Mucosa of gallbladder (tissue), 1 donor: Measurements from ENCODE around the gene INA. TPM values are rescaled to one million over a fixed set of nuclear protein-coding genes. Genes with fewer than 3 reads are reported as not detected.

Experiments used
- total RNA-seq: library from RNA; stranded (reverse); gene quantifications from one replicate; pipeline ENCODE4 v1.2.1, GENCODE V29; 2021
- donor health status: DM: no; HTN: no; CAD: no.

The INA gene
- total RNA-seq, 1 donor from 2014 or later: 0.40 TPM

Other genes starting within 250 kb of the INA start
- 95.2 TPM for gene NT5C2, start 83.9 kb upstream of the INA start, total RNA-seq
- 0.09 TPM for gene RPEL1, start 31.3 kb upstream of the INA start, total RNA-seq
- gene PCGF6, start 74.0 kb downstream of the INA start, total RNA-seq: 5.2 TPM
- 4.1 TPM for gene TAF5, start 90.8 kb downstream of the INA start, total RNA-seq
- 309 TPM for gene ATP5MK, start 119.3 kb downstream of the INA start, total RNA-seq
- gene PDCD11, start 119.5 kb downstream of the INA start, total RNA-seq: 19.5 TPM
- gene CALHM2, start 175.2 kb downstream of the INA start, total RNA-seq: 24.8 TPM
- gene CALHM1, start 181.8 kb downstream of the INA start, total RNA-seq: not detected
- not detected for gene CALHM3, start 202.1 kb downstream of the INA start, total RNA-seq
- 4.9 TPM for gene NEURL1, start 216.6 kb downstream of the INA start, total RNA-seq